Retinal pigment epithelial cell (primary cell): ENCODE data around the gene KCNJ14.

Experiments used
- DNase-seq: peaks from one replicate; pipeline ENCODE4 v3.0.0-alpha.2; 2010; ENCODE audit warnings: low read depth
- H3K4me3 ChIP-seq: 2 replicates; pipeline ENCODE4 v1.5.1; 2011; ENCODE audit warnings: mild to moderate bottlenecking, low read length, control low read depth, moderate library complexity
- CTCF ChIP-seq: conservative IDR thresholded peaks from 2 replicates; pipeline ENCODE4 v1.5.1; 2011; ENCODE audit warnings: low read depth, low read length, control low read depth, inconsistent platforms

Gene KCNJ14

GRCh38 chr19:48455171-48455907, at the start of gene KCNJ14:
Gene KCNJ14 (plus strand): TSS chr19:48455574. CDS start chr19:48461725, 6,151 bp downstream.
- no peak for DNase-seq
- H3K4me3 ChIP-seq = no peak within 1 kb of the TSS
- TF ChIP-seq CTCF = no peak

- no peak for TF ChIP-seq CTCF
- no peak for DNase-seq
- no peak overlapping the region for H3K4me3 ChIP-seq
Measured at GRCh38 chr19:48405850-48406249, 49.5 kb upstream of the KCNJ14 start.

- no peak overlapping the region for H3K4me3 ChIP-seq
- TF ChIP-seq CTCF = no peak
- no peak for DNase-seq
Measured at GRCh38 chr19:48413879-48414587, 41.3 kb upstream of the KCNJ14 start.

GRCh38 chr19:48415395-48415794, 40.0 kb upstream of the KCNJ14 start:
- TF ChIP-seq CTCF = no peak
- H3K4me3 ChIP-seq = peak overlapping the region; percentile 30

GRCh38 chr19:48415806-48416221, 39.6 kb upstream of the KCNJ14 start:
- TF ChIP-seq CTCF = no peak
- no peak for DNase-seq
- peak overlapping the region; percentile 30 for H3K4me3 ChIP-seq

More at GRCh38 chr19:48415395-48415794, 40.0 kb upstream of the KCNJ14 start:
- no peak for DNase-seq

- no peak for TF ChIP-seq CTCF
- H3K4me3 ChIP-seq = no peak overlapping the region
- DNase-seq = no peak
Measured at GRCh38 chr19:48417421-48417820, 38.0 kb upstream of the KCNJ14 start.
